Karpas-422 (cell line): Measurements from ENCODE around the gene LZTR1. TPM values are rescaled to one million over a fixed set of nuclear protein-coding genes. Genes with fewer than 3 reads are reported as not detected.

ENCODE experiments used
- DNase-seq: peaks from one replicate; pipeline ENCODE4 v3.0.0-alpha.2; 2015
- H2AFZ ChIP-seq: fragments of 200-600 bp; sonication (generic); 2 replicates; pipeline ENCODE4 v1.6.1; 2014; ENCODE audit warnings: antibody characterized with exemption, low read length, mixed read lengths
- H3K27ac ChIP-seq: fragments of 200-600 bp; sonication (generic); 2 replicates; pipeline ENCODE4 v1.5.1; 2014; ENCODE audit warnings: mild to moderate bottlenecking, low read length, moderate library complexity
- H3K27me3 ChIP-seq: fragments of 200-600 bp; sonication (generic); 2 replicates; pipeline ENCODE4 v1.6.1; 2014; ENCODE audit warnings: low read length, mixed read lengths
- H3K36me3 ChIP-seq: fragments of 200-600 bp; sonication (generic); 2 replicates; pipeline ENCODE4 v1.6.1; 2014; ENCODE audit warnings: low read length, mixed read lengths; ENCODE audit not compliant: insufficient read depth
- H3K4me1 ChIP-seq: fragments of 200-600 bp; sonication (generic); 2 replicates; pipeline ENCODE4 v1.6.1; 2014; ENCODE audit warnings: mild to moderate bottlenecking, low read length, mixed read lengths
- H3K4me2 ChIP-seq: fragments of 200-600 bp; sonication (generic); 2 replicates; pipeline ENCODE4 v1.6.1; 2014; ENCODE audit warnings: low read length, low read depth, mild to moderate bottlenecking; ENCODE audit not compliant: poor library complexity, severe bottlenecking
- H3K4me3 ChIP-seq: fragments of 200-600 bp; sonication (generic); 2 replicates; pipeline ENCODE4 v1.5.1; 2014; ENCODE audit warnings: mild to moderate bottlenecking, antibody characterized with exemption, low read length, mixed read lengths
- H3K79me2 ChIP-seq: fragments of 200-600 bp; sonication (generic); 2 replicates; pipeline ENCODE4 v1.6.1; 2014; ENCODE audit warnings: mild to moderate bottlenecking, low read length, mixed read lengths
- H3K9ac ChIP-seq: fragments of 200-600 bp; sonication (generic); 2 replicates; pipeline ENCODE4 v1.6.0; 2014; ENCODE audit warnings: low read length
- H3K9me2 ChIP-seq: fragments of 200-600 bp; sonication (generic), shearing (Covaris generic); replicated peaks from 2 replicates; pipeline ENCODE4 v1.6.0; 2014; ENCODE audit warnings: mild to moderate bottlenecking, low read length, moderate library complexity; ENCODE audit not compliant: insufficient read depth
- H3K9me3 ChIP-seq: fragments of 300-700, 200-600 bp; sonication (generic); 2 replicates; pipeline ENCODE4 v1.6.1; 2014; ENCODE audit warnings: low read length, mixed read lengths
- H4K20me1 ChIP-seq: fragments of 200-600 bp; sonication (generic); 2 replicates; pipeline ENCODE4 v1.6.1; 2014; ENCODE audit warnings: mild to moderate bottlenecking, antibody characterized with exemption, low read length, low read depth; ENCODE audit not compliant: insufficient read depth
- total RNA-seq: library from RNA; depleted of rRNA; stranded (reverse); fragments of >200 nt; shearing (Covaris generic); gene quantifications from 2 replicates; pipeline ENCODE4 v1.2.3, GENCODE V29; 2014; ENCODE audit warnings: low replicate concordance

Gene LZTR1
- total RNA-seq, 1 experiment from 2014 or later, result 22.4 TPM

GRCh38 chr22:20946991-20947390, 35.1 kb upstream of the LZTR1 start:
- Histone ChIP-seq H3K36me3 (peaks cover 40% of the 10 kb centered on the region; the same call in 1 of the 2 replicates), H3K79me2 (peaks cover 85% of the 10 kb centered on the region), H3K27me3 (no peaks in the 10 kb centered on the region), H2AFZ (no peak overlapping the region), H3K4me3 (no peak overlapping the region), H3K4me1 (no peaks in the 10 kb centered on the region; the same call in 1 of the 2 replicates), H3K4me2 (no peak overlapping the region), H3K9me2 (no peaks in the 10 kb centered on the region), H3K27ac (no peak overlapping the region), H3K9me3 (no peaks in the 10 kb centered on the region), H3K9ac (no peak overlapping the region), H4K20me1 (peaks cover 78% of the 10 kb centered on the region)
- no peak for DNase-seq

GRCh38 chr22:20948450-20948849, 33.6 kb upstream of the LZTR1 start:
- H4K20me1 ChIP-seq, result peaks cover 69% of the 10 kb centered on the region
- no peak overlapping the region for H3K4me3 ChIP-seq
- peaks cover 71% of the 10 kb centered on the region for H3K79me2 ChIP-seq
- DNase-seq, result no peak
- no peak overlapping the region for H2AFZ ChIP-seq
- H3K4me2 ChIP-seq, result no peak overlapping the region
- H3K36me3 ChIP-seq, result peaks cover 43% of the 10 kb centered on the region; the same call in 1 of the 2 replicates
- no peaks in the 10 kb centered on the region for H3K4me1 ChIP-seq
- H3K27me3 ChIP-seq, result no peaks in the 10 kb centered on the region
- no peaks in the 10 kb centered on the region for H3K9me2 ChIP-seq
- no peak overlapping the region for H3K9ac ChIP-seq
- H3K9me3 ChIP-seq, result no peaks in the 10 kb centered on the region
- no peak overlapping the region for H3K27ac ChIP-seq

- Histone ChIP-seq H3K27ac (no peak overlapping the region), H3K4me3 (no peak overlapping the region), H3K9me2 (no peaks in the 10 kb centered on the region), H3K4me1 (no peaks in the 10 kb centered on the region), H3K9ac (no peak overlapping the region), H3K4me2 (no peak overlapping the region), H2AFZ (no peak overlapping the region), H3K9me3 (no peaks in the 10 kb centered on the region), H4K20me1 (peaks cover 65% of the 10 kb centered on the region), H3K79me2 (peaks cover 65% of the 10 kb centered on the region), H3K27me3 (no peaks in the 10 kb centered on the region), H3K36me3 (peaks cover 46% of the 10 kb centered on the region; the same call in 1 of the 2 replicates)
- no peak for DNase-seq
These were observed 33.1 kb upstream of the LZTR1 start for GRCh38 chr22:20948989-20949388.

- Histone ChIP-seq H3K4me2 (no peak overlapping the region), H3K4me1 (no peaks in the 10 kb centered on the region), H2AFZ (no peak overlapping the region), H3K4me3 (no peak overlapping the region), H3K27ac (no peak overlapping the region), H3K9ac (no peak overlapping the region), H3K36me3 (peaks cover 46% of the 10 kb centered on the region; the same call in 1 of the 2 replicates), H4K20me1 (peaks cover 66% of the 10 kb centered on the region), H3K79me2 (peaks cover 58% of the 10 kb centered on the region), H3K9me3 (no peaks in the 10 kb centered on the region), H3K9me2 (no peaks in the 10 kb centered on the region), H3K27me3 (no peaks in the 10 kb centered on the region)
- no peak for DNase-seq
These were observed 32.4 kb upstream of the LZTR1 start for GRCh38 chr22:20949698-20950183.

- Histone ChIP-seq H3K27me3 (no peaks in the 10 kb centered on the region), H3K27ac (no peak overlapping the region), H3K4me2 (no peak overlapping the region), H3K36me3 (peaks cover 40% of the 10 kb centered on the region; the same call in 1 of the 2 replicates), H3K9me3 (no peaks in the 10 kb centered on the region), H3K4me1 (no peaks in the 10 kb centered on the region), H2AFZ (no peak overlapping the region), H4K20me1 (peaks cover 55% of the 10 kb centered on the region), H3K9ac (no peak overlapping the region), H3K9me2 (no peaks in the 10 kb centered on the region), H3K79me2 (peaks cover 42% of the 10 kb centered on the region), H3K4me3 (no peak overlapping the region)
- no peak for DNase-seq
These were observed 30.8 kb upstream of the LZTR1 start for GRCh38 chr22:20951151-20951931.

- Histone ChIP-seq H3K9me3 (no peaks in the 10 kb centered on the region), H3K4me3 (no peak overlapping the region), H3K27ac (no peak overlapping the region), H3K4me2 (no peak overlapping the region), H3K36me3 (peaks cover 40% of the 10 kb centered on the region; the same call in 1 of the 2 replicates), H3K27me3 (no peaks in the 10 kb centered on the region), H2AFZ (no peak overlapping the region), H4K20me1 (peaks cover 56% of the 10 kb centered on the region), H3K9ac (no peak overlapping the region), H3K79me2 (peaks cover 36% of the 10 kb centered on the region), H3K4me1 (no peaks in the 10 kb centered on the region), H3K9me2 (no peaks in the 10 kb centered on the region)
- no peak for DNase-seq
These were observed 30.1 kb upstream of the LZTR1 start for GRCh38 chr22:20951932-20952380.

GRCh38 chr22:20952544-20953341, 29.4 kb upstream of the LZTR1 start:
- peaks cover under 1% of the 10 kb centered on the region; the same call in 1 of the 2 replicates for H3K4me1 ChIP-seq
- H3K27ac ChIP-seq, result no peak overlapping the region
- H3K4me3 ChIP-seq, result no peak overlapping the region
- H3K9ac ChIP-seq, result no peak overlapping the region
- H4K20me1 ChIP-seq, result peaks cover 56% of the 10 kb centered on the region
- H2AFZ ChIP-seq, result no peak overlapping the region
- peaks cover 40% of the 10 kb centered on the region; the same call in 1 of the 2 replicates for H3K36me3 ChIP-seq
- H3K4me2 ChIP-seq, result no peak overlapping the region
- no peaks in the 10 kb centered on the region for H3K27me3 ChIP-seq
- no peaks in the 10 kb centered on the region for H3K9me2 ChIP-seq
- H3K9me3 ChIP-seq, result no peaks in the 10 kb centered on the region
- H3K79me2 ChIP-seq, result peaks cover 30% of the 10 kb centered on the region
- DNase-seq, result no peak

- Histone ChIP-seq H3K27ac (no peak overlapping the region), H4K20me1 (peaks cover 54% of the 10 kb centered on the region), H2AFZ (no peak overlapping the region), H3K4me2 (no peak overlapping the region), H3K27me3 (no peaks in the 10 kb centered on the region), H3K9me2 (no peaks in the 10 kb centered on the region), H3K4me3 (no peak overlapping the region), H3K4me1 (peaks cover 2% of the 10 kb centered on the region; the same call in 1 of the 2 replicates), H3K9me3 (no peaks in the 10 kb centered on the region), H3K36me3 (peaks cover 39% of the 10 kb centered on the region; the same call in 1 of the 2 replicates), H3K79me2 (peaks cover 25% of the 10 kb centered on the region), H3K9ac (no peak overlapping the region)
- no peak for DNase-seq
These were observed 28.8 kb upstream of the LZTR1 start for GRCh38 chr22:20953342-20953608.
